HG02759 (cell line): ENCODE measurements around the gene MLKL.
A peak's percentile ranks its signal among the peaks of the same experiment; 100 is the strongest.
"Not testable (repeated sequence)": the region's sequence is repeated elsewhere in the genome, so short reads cannot be mapped to it uniquely, and the experiment has no call there.

Experiments
- ATAC-seq: cut with Tn5 transposase; IDR thresholded peaks from one replicate; pipeline ENCODE4 v1.9.1; 2021; ENCODE audit warnings: mild to moderate bottlenecking, moderate library complexity; ENCODE audit not compliant: unreplicated experiment

MLKL gene

GRCh38 chr16:74709441-74709877 lies 8.8 kb upstream of the MLKL start:
- ATAC-seq, result peak; percentile 90

- peak; percentile 22 for ATAC-seq
These were observed 585 bp downstream of the MLKL start for GRCh38 chr16:74700116-74700437.

GRCh38 chr16:74699666-74700065 lies 996 bp downstream of the MLKL start:
- ATAC-seq, result no peak

- ATAC-seq, result no peak
These were observed 2.4 kb downstream of the MLKL start for GRCh38 chr16:74698222-74698621.

GRCh38 chr16:74695450-74696422 lies 4.9 kb downstream of the MLKL start:
- ATAC-seq, result peak; percentile 88

GRCh38 chr16:74691093-74691855 lies 9.4 kb downstream of the MLKL start:
- ATAC-seq, result no peak

GRCh38 chr16:74682556-74682955 lies 18.1 kb downstream of the MLKL start:
- no peak for ATAC-seq

- ATAC-seq, result no peak
These were observed 20.0 kb downstream of the MLKL start for GRCh38 chr16:74680681-74681080.

- no peak for ATAC-seq
These were observed 20.7 kb downstream of the MLKL start for GRCh38 chr16:74679983-74680382.

GRCh38 chr16:74677868-74678267 lies 22.8 kb downstream of the MLKL start:
- ATAC-seq, result no peak

- ATAC-seq, result no peak
These were observed 26.8 kb downstream of the MLKL start for GRCh38 chr16:74673876-74674275.

- not testable (repeated sequence) for ATAC-seq
These were observed 31.8 kb downstream of the MLKL start for GRCh38 chr16:74668877-74669276.

- no peak for ATAC-seq
These were observed 33.4 kb downstream of the MLKL start for GRCh38 chr16:74667255-74667700.

- peak; percentile 100 for ATAC-seq
These were observed 34.0 kb downstream of the MLKL start, which contains the start of gene RFWD3 for GRCh38 chr16:74666425-74667254. TSS of gene RFWD3 (minus strand) at chr16:74666877. CDS start at chr16:74661449, 5,428 bp downstream.

- no peak for ATAC-seq
These were observed 34.6 kb downstream of the MLKL start for GRCh38 chr16:74666010-74666421.

GRCh38 chr16:74661064-74661463 lies 39.6 kb downstream of the MLKL start:
- ATAC-seq, result no peak

- ATAC-seq, result no peak
These were observed 40.3 kb downstream of the MLKL start for GRCh38 chr16:74660383-74660782.

GRCh38 chr16:74659041-74659440 lies 41.6 kb downstream of the MLKL start:
- ATAC-seq, result no peak

- ATAC-seq, result no peak
These were observed 42.6 kb downstream of the MLKL start for GRCh38 chr16:74657870-74658642.

- ATAC-seq, result no peak
These were observed 46.1 kb downstream of the MLKL start for GRCh38 chr16:74654536-74655050.
